Liver (tissue), 9 donors: Measurements from ENCODE around the gene KIF5A. TPM values are rescaled to one million over a fixed set of nuclear protein-coding genes. Genes with fewer than 3 reads are reported as not detected.
A peak's percentile ranks its signal among the peaks of the same experiment; 100 is the strongest.

Experiments
- DNase-seq: peaks from one replicate; pipeline ENCODE4 v3.0.0-alpha.2; 2017; ENCODE audit warnings: low spot score
- H3K27ac ChIP-seq, 2 donors: one replicate each; pipeline ENCODE4 v1.7.0; 2013; ENCODE audit warnings: inconsistent platforms in 2 of 2, low read length in 2 of 2, control low read depth in 1 of 2, low read depth in 1 of 2, mild to moderate bottlenecking in 1 of 2
- H3K27me3 ChIP-seq, 4 donors: one replicate each; pipeline versions ENCODE4 v1.6.1 to v1.7.0; 2013; ENCODE audit warnings: low read length in 3 of 4, inconsistent platforms in 1 of 4, mild to moderate bottlenecking in 1 of 4, moderate library complexity in 1 of 4; ENCODE audit not compliant: control insufficient read depth in 4 of 4, insufficient read depth in 4 of 4
- H3K36me3 ChIP-seq, 4 donors: one replicate each; pipeline versions ENCODE4 v1.6.1 to v1.7.0; 2013; ENCODE audit warnings: low read length in 3 of 4, mild to moderate bottlenecking in 3 of 4, low read depth in 1 of 4, moderate library complexity in 1 of 4; ENCODE audit not compliant: control insufficient read depth in 4 of 4, insufficient read depth in 3 of 4
- H3K4me1 ChIP-seq, 4 donors: one replicate each; pipeline versions ENCODE4 v1.6.1 to v1.7.0; 2013; ENCODE audit warnings: low read length in 3 of 4, mild to moderate bottlenecking in 3 of 4, moderate library complexity in 1 of 4; ENCODE audit not compliant: control insufficient read depth in 4 of 4, insufficient read depth in 4 of 4
- H3K4me3 ChIP-seq, 3 donors: one replicate each; pipeline versions ENCODE4 v1.6.1 to v1.7.0; 2013; ENCODE audit warnings: low read length in 3 of 3, control low read depth in 1 of 3, low read depth in 1 of 3, mild to moderate bottlenecking in 1 of 3
- H3K9ac ChIP-seq, 2 donors: one replicate each; pipeline ENCODE4 v1.7.0; 2013; ENCODE audit warnings: low read length in 2 of 2, mild to moderate bottlenecking in 2 of 2, moderate library complexity in 2 of 2, control low read depth in 1 of 2, low read depth in 1 of 2
- H3K9me3 ChIP-seq, 4 donors: one replicate each; pipeline versions ENCODE4 v1.6.1 to v1.7.0; 2013; ENCODE audit warnings: low read length in 3 of 4; ENCODE audit not compliant: control insufficient read depth in 4 of 4
- EGR1 ChIP-seq, 2 donors: IDR thresholded peaks; 2 replicates each; pipeline ENCODE4 v1.6.1; 2016 to 2018; ENCODE audit warnings: antibody characterized with exemption in 2 of 2, low read depth in 2 of 2
- FOXA1 ChIP-seq: IDR thresholded peaks from 2 replicates; pipeline ENCODE4 v1.6.1; 2016; ENCODE audit warnings: antibody characterized with exemption
- FOXA2 ChIP-seq: IDR thresholded peaks from 2 replicates; pipeline ENCODE4 v1.6.1; 2016; ENCODE audit warnings: antibody characterized with exemption
- GABPA ChIP-seq, 2 donors: IDR thresholded peaks in 1 of 2; conservative IDR thresholded peaks in 1 of 2; 2 replicates each; pipeline ENCODE4 v1.6.1; 2016; ENCODE audit warnings: antibody characterized with exemption in 2 of 2, mild to moderate bottlenecking in 1 of 2, moderate library complexity in 1 of 2
- HNF4A ChIP-seq, 2 donors: conservative IDR thresholded peaks; 2 replicates each; pipeline ENCODE4 v1.6.1; 2016; ENCODE audit warnings: antibody characterized with exemption in 2 of 2, mild to moderate bottlenecking in 2 of 2
- HNF4G ChIP-seq: IDR thresholded peaks from 2 replicates; pipeline ENCODE4 v1.6.1; 2016; ENCODE audit warnings: antibody characterized with exemption
- JUND ChIP-seq, 2 donors: IDR thresholded peaks; 2 replicates each; pipeline ENCODE4 v1.6.1; 2016; ENCODE audit warnings: antibody characterized with exemption in 2 of 2
- NR2F2 ChIP-seq: IDR thresholded peaks from 2 replicates; pipeline ENCODE4 v1.6.1; 2016; ENCODE audit warnings: antibody characterized with exemption
- RAD21 ChIP-seq, 2 donors: IDR thresholded peaks; 2 replicates each; pipeline ENCODE4 v1.6.1; 2016; ENCODE audit warnings: antibody characterized with exemption in 2 of 2, mild to moderate bottlenecking in 2 of 2
- RXRA ChIP-seq, 2 donors: IDR thresholded peaks; 2 replicates each; pipeline ENCODE4 v1.6.1; 2017 to 2018; ENCODE audit warnings: antibody characterized with exemption in 2 of 2, mild to moderate bottlenecking in 1 of 2
- SP1 ChIP-seq: IDR thresholded peaks from 2 replicates; pipeline ENCODE4 v1.6.1; 2018; ENCODE audit warnings: antibody characterized with exemption, mild to moderate bottlenecking
- TAF1 ChIP-seq: conservative IDR thresholded peaks from 2 replicates; pipeline ENCODE4 v1.6.1; 2016; ENCODE audit warnings: antibody characterized with exemption, mild to moderate bottlenecking
- YY1 ChIP-seq: IDR thresholded peaks from 2 replicates; pipeline ENCODE4 v1.6.1; 2016; ENCODE audit warnings: antibody characterized with exemption, mild to moderate bottlenecking
- WGBS: extraction: QIAGEN DNeasy Blood & Tissue Kit; methylation state at CpG from one replicate; pipeline ENCODE4 v1.1.7; 2013; 5-methylcytosine and 5-hydroxymethylcytosine counted together
- polyA plus RNA-seq, 2 donors: library from polyadenylated mRNA; stranded (reverse) in 1 of 2; unstranded in 1 of 2; fragments of 200-250 nt in 1 of 2; fragments of >200 nt in 1 of 2; fragmentation: Nextera tagmentation in 1 of 2; extraction: Ambion mirVana in 1 of 2; gene quantifications; one replicate each; pipeline versions ENCODE4 v1.2.1 to v1.2.3, GENCODE V29; 2013 to 2015
- total RNA-seq, 2 donors: library from RNA; depleted of rRNA; stranded (reverse); fragments of >200 nt; gene quantifications; one replicate each; pipeline ENCODE4 v1.2.3, GENCODE V29; 2014
- TF ChIP-seq, protein P1 (sequence below): IDR thresholded peaks from 2 replicates; pipeline ENCODE4 v1.6.1; 2016; ENCODE audit warnings: antibody characterized with exemption, mild to moderate bottlenecking
- TF ChIP-seq, protein P2 (sequence below): IDR thresholded peaks from 2 replicates; pipeline ENCODE4 v1.6.1; 2016; ENCODE audit warnings: antibody characterized with exemption
- TF ChIP-seq, protein P3 (sequence below): fragments of 150-350 bp; IDR thresholded peaks from 2 replicates; pipeline ENCODE4 v1.5.1; 2017; ENCODE audit warnings: improper control_type of control experiment, low read depth, low read length; ENCODE audit not compliant: missing input control
- TF ChIP-seq, protein P4 (sequence below): IDR thresholded peaks from 2 replicates; pipeline ENCODE4 v1.6.1; 2016; ENCODE audit warnings: antibody characterized with exemption
- donor health status: healthy.
- donor health status: healthy.
- donor health status: healthy.
- donor health status: healthy.
- donor health status: healthy.

The KIF5A gene
- total and polyA plus RNA-seq, 4 donors, result 0.01 to 0.42 TPM; not detected in 2

DNA sequence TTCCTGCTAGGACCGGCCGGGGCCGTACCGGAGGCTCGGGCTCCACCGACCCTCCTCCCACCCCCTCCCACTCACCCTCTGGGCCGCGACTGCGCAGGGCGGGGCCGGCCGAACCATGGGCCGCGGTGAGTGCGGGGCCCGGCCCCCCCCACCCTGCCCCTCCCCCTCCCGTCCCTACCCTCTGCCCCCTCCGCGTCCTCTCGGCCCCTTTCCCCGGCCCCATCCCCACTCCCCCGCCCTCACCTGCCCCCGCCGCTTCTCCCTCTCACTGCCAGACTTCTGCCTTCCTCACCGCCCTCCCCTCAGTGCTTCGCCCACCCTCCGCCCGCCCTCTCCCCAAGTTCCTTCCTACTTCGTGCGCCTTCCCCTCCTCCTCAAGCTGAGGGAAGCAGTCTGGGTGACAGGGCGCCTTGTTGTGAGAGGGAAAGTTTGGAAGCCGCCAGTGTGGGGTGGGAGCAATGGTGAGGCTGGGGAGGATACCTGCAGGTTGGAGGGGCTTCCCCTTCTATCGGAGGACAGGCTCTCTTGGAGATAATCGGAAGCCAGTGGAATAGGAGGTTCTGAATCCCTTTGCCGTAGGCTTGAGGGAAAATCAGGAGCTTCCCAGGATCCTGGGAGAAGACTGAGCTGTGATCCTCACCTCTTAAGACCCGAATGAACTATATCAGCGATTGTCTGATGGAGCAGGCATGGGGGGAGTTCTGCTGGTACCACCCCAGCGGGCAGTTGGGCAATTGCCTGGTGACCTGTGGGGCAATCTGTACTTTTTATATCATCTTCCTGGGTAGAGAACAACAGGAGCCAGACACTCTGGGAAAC is 26.7 kb upstream of the KIF5A start:
- no peaks in the 10 kb centered on the region for H3K9me3 ChIP-seq
- no peak for DNase-seq
- WGBS, result 2% methylated on average over 38 of the region's 38 CpGs
- H3K36me3 ChIP-seq, result peaks cover 10 to 19% (median 16%) of the 10 kb centered on the region in 4 donors
- TF ChIP-seq, protein P1, sequence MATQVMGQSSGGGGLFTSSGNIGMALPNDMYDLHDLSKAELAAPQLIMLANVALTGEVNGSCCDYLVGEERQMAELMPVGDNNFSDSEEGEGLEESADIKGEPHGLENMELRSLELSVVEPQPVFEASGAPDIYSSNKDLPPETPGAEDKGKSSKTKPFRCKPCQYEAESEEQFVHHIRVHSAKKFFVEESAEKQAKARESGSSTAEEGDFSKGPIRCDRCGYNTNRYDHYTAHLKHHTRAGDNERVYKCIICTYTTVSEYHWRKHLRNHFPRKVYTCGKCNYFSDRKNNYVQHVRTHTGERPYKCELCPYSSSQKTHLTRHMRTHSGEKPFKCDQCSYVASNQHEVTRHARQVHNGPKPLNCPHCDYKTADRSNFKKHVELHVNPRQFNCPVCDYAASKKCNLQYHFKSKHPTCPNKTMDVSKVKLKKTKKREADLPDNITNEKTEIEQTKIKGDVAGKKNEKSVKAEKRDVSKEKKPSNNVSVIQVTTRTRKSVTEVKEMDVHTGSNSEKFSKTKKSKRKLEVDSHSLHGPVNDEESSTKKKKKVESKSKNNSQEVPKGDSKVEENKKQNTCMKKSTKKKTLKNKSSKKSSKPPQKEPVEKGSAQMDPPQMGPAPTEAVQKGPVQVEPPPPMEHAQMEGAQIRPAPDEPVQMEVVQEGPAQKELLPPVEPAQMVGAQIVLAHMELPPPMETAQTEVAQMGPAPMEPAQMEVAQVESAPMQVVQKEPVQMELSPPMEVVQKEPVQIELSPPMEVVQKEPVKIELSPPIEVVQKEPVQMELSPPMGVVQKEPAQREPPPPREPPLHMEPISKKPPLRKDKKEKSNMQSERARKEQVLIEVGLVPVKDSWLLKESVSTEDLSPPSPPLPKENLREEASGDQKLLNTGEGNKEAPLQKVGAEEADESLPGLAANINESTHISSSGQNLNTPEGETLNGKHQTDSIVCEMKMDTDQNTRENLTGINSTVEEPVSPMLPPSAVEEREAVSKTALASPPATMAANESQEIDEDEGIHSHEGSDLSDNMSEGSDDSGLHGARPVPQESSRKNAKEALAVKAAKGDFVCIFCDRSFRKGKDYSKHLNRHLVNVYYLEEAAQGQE, result no peak
- TF ChIP-seq JUND (IDR thresholded peaks at IDR 0.05), result no peak
- TF ChIP-seq SP1, result no peak
- TF ChIP-seq NR2F2, result peak; percentile 40
- TF ChIP-seq HNF4A (conservative IDR thresholded peaks at IDR 0.05), result peak; percentile 37 to 60
- TF ChIP-seq, protein P2, sequence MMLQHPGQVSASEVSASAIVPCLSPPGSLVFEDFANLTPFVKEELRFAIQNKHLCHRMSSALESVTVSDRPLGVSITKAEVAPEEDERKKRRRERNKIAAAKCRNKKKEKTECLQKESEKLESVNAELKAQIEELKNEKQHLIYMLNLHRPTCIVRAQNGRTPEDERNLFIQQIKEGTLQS, result no peak
- peak; percentile 19 for TF ChIP-seq YY1
- TF ChIP-seq, protein P3, sequence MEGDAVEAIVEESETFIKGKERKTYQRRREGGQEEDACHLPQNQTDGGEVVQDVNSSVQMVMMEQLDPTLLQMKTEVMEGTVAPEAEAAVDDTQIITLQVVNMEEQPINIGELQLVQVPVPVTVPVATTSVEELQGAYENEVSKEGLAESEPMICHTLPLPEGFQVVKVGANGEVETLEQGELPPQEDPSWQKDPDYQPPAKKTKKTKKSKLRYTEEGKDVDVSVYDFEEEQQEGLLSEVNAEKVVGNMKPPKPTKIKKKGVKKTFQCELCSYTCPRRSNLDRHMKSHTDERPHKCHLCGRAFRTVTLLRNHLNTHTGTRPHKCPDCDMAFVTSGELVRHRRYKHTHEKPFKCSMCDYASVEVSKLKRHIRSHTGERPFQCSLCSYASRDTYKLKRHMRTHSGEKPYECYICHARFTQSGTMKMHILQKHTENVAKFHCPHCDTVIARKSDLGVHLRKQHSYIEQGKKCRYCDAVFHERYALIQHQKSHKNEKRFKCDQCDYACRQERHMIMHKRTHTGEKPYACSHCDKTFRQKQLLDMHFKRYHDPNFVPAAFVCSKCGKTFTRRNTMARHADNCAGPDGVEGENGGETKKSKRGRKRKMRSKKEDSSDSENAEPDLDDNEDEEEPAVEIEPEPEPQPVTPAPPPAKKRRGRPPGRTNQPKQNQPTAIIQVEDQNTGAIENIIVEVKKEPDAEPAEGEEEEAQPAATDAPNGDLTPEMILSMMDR, result peak; percentile 1
- peak in 1 of 2 donors; percentile 17 for TF ChIP-seq RXRA (IDR thresholded peaks at IDR 0.05)
- no peak for TF ChIP-seq EGR1 (IDR thresholded peaks at IDR 0.05; ENCODE audit: low read depth in 2 of 2)
- peak overlapping the region; percentile 63 to 96 (median 82) for H3K4me3 ChIP-seq
- H3K9ac ChIP-seq, result peak overlapping the region; percentile 83 to 96
- no peaks in the 10 kb centered on the region for H3K27me3 ChIP-seq
- H3K4me1 ChIP-seq, result peaks cover 9 to 50% (median 36%) of the 10 kb centered on the region in 4 donors
- H3K27ac ChIP-seq, result peak overlapping the region; percentile 92 to 95

DNA sequence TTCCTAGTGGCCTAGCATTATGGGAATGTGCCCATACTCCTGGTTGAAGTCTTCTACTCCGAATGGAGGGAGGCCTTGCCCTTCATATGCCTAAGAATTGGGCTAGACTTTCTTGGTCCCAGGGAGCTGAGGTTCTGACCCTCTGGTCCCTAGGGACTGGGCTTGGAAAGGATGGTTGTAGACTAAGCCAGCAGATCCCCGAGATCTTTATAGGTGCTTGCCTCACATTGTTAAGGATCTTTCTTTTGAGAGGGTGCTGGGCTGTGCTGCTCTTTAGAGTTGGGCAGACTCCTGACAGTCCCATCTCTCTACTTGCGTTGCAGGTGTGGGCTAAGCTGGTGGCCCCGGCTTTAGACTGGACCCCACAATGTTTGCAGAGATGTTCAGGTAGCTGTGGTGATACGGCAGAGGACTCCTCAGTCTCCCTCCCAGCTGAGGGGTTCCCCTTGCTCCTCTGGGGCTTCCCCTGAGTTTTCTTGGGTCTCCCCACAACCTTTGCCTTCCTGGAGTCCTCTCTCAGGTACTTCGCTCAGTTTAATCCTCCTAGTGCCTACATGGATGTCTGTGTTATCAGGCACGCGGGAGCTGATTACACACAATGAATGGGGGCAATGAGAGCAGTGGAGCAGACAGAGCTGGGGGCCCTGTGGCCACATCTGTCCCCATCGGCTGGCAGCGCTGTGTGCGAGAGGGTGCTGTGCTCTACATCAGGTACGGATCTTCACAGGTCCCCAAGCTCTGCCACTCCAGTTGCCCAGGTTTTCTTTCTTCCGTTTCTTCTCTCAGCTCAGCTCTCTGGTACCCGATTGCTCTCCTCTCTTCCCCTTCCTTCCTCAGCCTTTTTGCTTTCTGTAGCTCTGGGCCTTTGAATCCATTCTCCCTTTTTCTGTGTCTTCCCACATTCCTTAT is 25.9 kb upstream of the KIF5A start:
- H3K27me3 ChIP-seq, result no peaks in the 10 kb centered on the region
- no peaks in the 10 kb centered on the region for H3K9me3 ChIP-seq
- peak overlapping the region; percentile 63 to 96 (median 82) for H3K4me3 ChIP-seq
- peaks cover 9 to 42% (median 27%) of the 10 kb centered on the region in 4 donors for H3K4me1 ChIP-seq
- peak overlapping the region; percentile 83 to 96 for H3K9ac ChIP-seq
- peak overlapping the region; percentile 92 to 95 for H3K27ac ChIP-seq
- H3K36me3 ChIP-seq, result peaks cover 15 to 27% (median 19%) of the 10 kb centered on the region in 4 donors
- 72% methylated on average over 14 of the region's 14 CpGs for WGBS
- no peak for DNase-seq
- TF ChIP-seq JUND (IDR thresholded peaks at IDR 0.05) (no peak), FOXA2 (no peak), SP1 (no peak), HNF4A (conservative IDR thresholded peaks at IDR 0.05) (no peak), RXRA (IDR thresholded peaks at IDR 0.05) (no peak), RAD21 (IDR thresholded peaks at IDR 0.05) (no peak), NR2F2 (no peak), FOXA1 (no peak), HNF4G (no peak), GABPA (IDR thresholded peaks at IDR 0.05 in 1 of 2, conservative IDR thresholded peaks at IDR 0.05 in 1 of 2) (no peak), TAF1 (no peak)
- TF ChIP-seq, protein P1, result no peak
- TF ChIP-seq, protein P4, sequence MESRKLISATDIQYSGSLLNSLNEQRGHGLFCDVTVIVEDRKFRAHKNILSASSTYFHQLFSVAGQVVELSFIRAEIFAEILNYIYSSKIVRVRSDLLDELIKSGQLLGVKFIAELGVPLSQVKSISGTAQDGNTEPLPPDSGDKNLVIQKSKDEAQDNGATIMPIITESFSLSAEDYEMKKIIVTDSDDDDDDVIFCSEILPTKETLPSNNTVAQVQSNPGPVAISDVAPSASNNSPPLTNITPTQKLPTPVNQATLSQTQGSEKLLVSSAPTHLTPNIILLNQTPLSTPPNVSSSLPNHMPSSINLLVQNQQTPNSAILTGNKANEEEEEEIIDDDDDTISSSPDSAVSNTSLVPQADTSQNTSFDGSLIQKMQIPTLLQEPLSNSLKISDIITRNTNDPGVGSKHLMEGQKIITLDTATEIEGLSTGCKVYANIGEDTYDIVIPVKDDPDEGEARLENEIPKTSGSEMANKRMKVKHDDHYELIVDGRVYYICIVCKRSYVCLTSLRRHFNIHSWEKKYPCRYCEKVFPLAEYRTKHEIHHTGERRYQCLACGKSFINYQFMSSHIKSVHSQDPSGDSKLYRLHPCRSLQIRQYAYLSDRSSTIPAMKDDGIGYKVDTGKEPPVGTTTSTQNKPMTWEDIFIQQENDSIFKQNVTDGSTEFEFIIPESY, result no peak
